K562 (cell line): ENCODE measurements around the gene FAAP100. TPM values are rescaled to one million over a fixed set of nuclear protein-coding genes. Genes with fewer than 3 reads are reported as not detected.
A peak's percentile ranks its signal among the peaks of the same experiment; 100 is the strongest.

Experiments
- ATAC-seq: fragments of 200-7000 bp; cut with Tn5 transposase; 3 replicates; pipeline ENCODE4 v1.9.1; 2020; ENCODE audit warnings: moderate library complexity
- BruUV-seq: library from RNA; stranded (reverse); fragments of 400-500 nt; replicated peaks from 2 replicates; lab custom pipeline; 2021; lab: Mats Ljungman, UMichigan
- CTCF ChIA-PET: fragments of 300-600 bp; formaldehyde crosslinking; extraction: SDS; loops from one replicate; lab custom pipeline; 2021; ENCODE audit warnings: low intra/inter-chr PET ratio; lab: Yijun Ruan, JAX
- POLR2A ChIA-PET: fragments of 300-600, 350-650 bp; sonication (Branson Sonifier 250); formaldehyde crosslinking; extraction: SDS; loops from one replicate; lab custom pipeline; 2021; ENCODE audit warnings: antibody characterized with exemption, inconsistent platforms; lab: Yijun Ruan, JAX
- DNase-seq, 4 experiments: peaks; one replicate each; pipeline versions ENCODE4 v3.0.0 to v3.0.0-alpha.2; 2011 to 2018; ENCODE audit warnings: low spot score in 3 of 4, mixed read lengths in 3 of 4; ENCODE audit errors: extremely low read depth in 1 of 4
- FAIRE-seq: peaks from 2 replicates; lab custom pipeline; 2011; peaks lifted over from hg19 to GRCh38; lab: Jason Lieb, UNC
- H2AFZ ChIP-seq: 2 replicates; pipeline ENCODE4 v1.6.0; 2011; ENCODE audit warnings: low read depth, low read length, control low read depth, inconsistent platforms
- H3K27ac ChIP-seq: fragments of 200-600 bp; 3 replicates; pipeline ENCODE4 v1.8.0; 2011; ENCODE audit warnings: low read depth, mild to moderate bottlenecking, control low read depth, inconsistent platforms, low read length, moderate library complexity, mixed read lengths; ENCODE audit errors: extremely low read depth
- H3K27me3 ChIP-seq, 2 experiments: fragments of 300-600 bp in 1 of 2; 2 replicates in 1 of 2; 3 replicates in 1 of 2; pipeline versions ENCODE4 v1.6.0 to v1.8.0; 2011; ENCODE audit warnings: inconsistent platforms in 2 of 2, low read length in 2 of 2, mild to moderate bottlenecking in 1 of 2, mixed read lengths in 1 of 2, moderate library complexity in 1 of 2; ENCODE audit not compliant: control insufficient read depth in 2 of 2, insufficient read depth in 2 of 2
- H3K36me3 ChIP-seq: fragments of 300-600 bp; 3 replicates; pipeline ENCODE4 v1.8.0; 2011; ENCODE audit warnings: mild to moderate bottlenecking, low read length, inconsistent platforms; ENCODE audit not compliant: control insufficient read depth, insufficient read depth
- H3K4me1 ChIP-seq, 2 experiments: fragments of 200-600 bp in 1 of 2; replicated peaks in 1 of 2; 2 replicates in 1 of 2; 3 replicates in 1 of 2; pipeline versions ENCODE4 v1.5.1 to v1.8.0; 2011; ENCODE audit warnings: inconsistent platforms in 2 of 2, low read length in 2 of 2, mild to moderate bottlenecking in 1 of 2, mixed read lengths in 1 of 2, moderate library complexity in 1 of 2; ENCODE audit not compliant: control insufficient read depth in 2 of 2, insufficient read depth in 2 of 2
- H3K4me2 ChIP-seq: 2 replicates; pipeline ENCODE4 v1.6.1; 2011; ENCODE audit warnings: low read length, control low read depth, inconsistent platforms, mixed read lengths; ENCODE audit not compliant: insufficient read depth
- H3K4me3 ChIP-seq: fragments of 200-600 bp; sonication (generic), shearing (Covaris generic); 2 replicates; pipeline ENCODE4 v1.5.1; 2016; ENCODE audit warnings: control low read depth, inconsistent platforms
- H3K79me2 ChIP-seq: fragments of 200-600 bp; 3 replicates; pipeline ENCODE4 v1.8.0; 2011; ENCODE audit warnings: low read length, inconsistent platforms; ENCODE audit not compliant: control insufficient read depth, insufficient read depth
- H3K9ac ChIP-seq, 2 experiments: 2 replicates each; pipeline versions ENCODE4 v1.6.0 to v1.6.1; 2011; ENCODE audit warnings: low read depth in 2 of 2, low read length in 2 of 2, control low read depth in 1 of 2, inconsistent platforms in 1 of 2, mild to moderate bottlenecking in 1 of 2, mixed read lengths in 1 of 2; ENCODE audit not compliant: insufficient read depth in 1 of 2
- H3K9me1 ChIP-seq: one replicate; pipeline ENCODE4 v1.6.0; 2011; ENCODE audit warnings: inconsistent platforms, mild to moderate bottlenecking, low read length, moderate library complexity; ENCODE audit not compliant: control insufficient read depth, insufficient read depth
- H3K9me3 ChIP-seq: replicated peaks from 2 replicates; pipeline ENCODE4 v1.5.1; 2011; ENCODE audit warnings: low read depth, low read length, inconsistent platforms; ENCODE audit not compliant: control insufficient read depth, insufficient read depth
- H4K20me1 ChIP-seq: replicated peaks from 2 replicates; pipeline ENCODE4 v1.6.1; 2011; ENCODE audit warnings: low read length, inconsistent platforms, mixed read lengths; ENCODE audit not compliant: control insufficient read depth, insufficient read depth
- ARNT ChIP-seq, 2 experiments: fragments of 450-650 bp; IDR thresholded peaks; 2 replicates each; pipeline ENCODE4 v1.6.1; 2016; ENCODE audit warnings: mild to moderate bottlenecking in 1 of 2
- ATF4 ChIP-seq: fragments of 450-650 bp; formaldehyde crosslinking; IDR thresholded peaks from 2 replicates; pipeline ENCODE4 v1.4.0; 2022; ENCODE audit warnings: mild to moderate bottlenecking, moderate library complexity
- BRF2 ChIP-seq: IDR thresholded peaks from 3 replicates; pipeline ENCODE4 v1.6.1; 2011; ENCODE audit warnings: borderline replicate concordance, mild to moderate bottlenecking; ENCODE audit not compliant: insufficient read length, insufficient read depth
- DNMT1 ChIP-seq: fragments of 450-650 bp; IDR thresholded peaks from 2 replicates; pipeline ENCODE4 v1.6.1; 2016; ENCODE audit warnings: antibody characterized with exemption, mild to moderate bottlenecking
- E2F3 ChIP-seq: fragments of 250-450 bp; sonication (Bioruptor Pico); IDR thresholded peaks from 2 replicates; pipeline ENCODE4 v1.4.0; 2020; ENCODE audit warnings: mild to moderate bottlenecking
- MAZ ChIP-seq, 2 experiments: fragments of 450-650 bp in 1 of 2; sonication (generic) in 1 of 2; formaldehyde crosslinking; IDR thresholded peaks in 1 of 2; conservative IDR thresholded peaks in 1 of 2; 2 replicates each; pipeline versions ENCODE4 v1.4.0 to v1.5.0; 2020; ENCODE audit warnings: mild to moderate bottlenecking in 1 of 2, missing genetic modification reagents in 1 of 2
- PML ChIP-seq: IDR thresholded peaks from 2 replicates; pipeline ENCODE4 v1.6.1; 2012; ENCODE audit warnings: low read length, inconsistent platforms
- PRMT5 ChIP-seq: sonication (generic); formaldehyde crosslinking; IDR thresholded peaks from 2 replicates; pipeline ENCODE4 v1.5.0; 2020; ENCODE audit warnings: missing genetic modification reagents
- SMAD3 ChIP-seq: fragments of 450-650 bp; formaldehyde crosslinking; conservative IDR thresholded peaks from 2 replicates; pipeline ENCODE4 v1.4.0; 2020; ENCODE audit warnings: mild to moderate bottlenecking
- TEAD2 ChIP-seq: fragments of 450-650 bp; IDR thresholded peaks from 2 replicates; pipeline ENCODE4 v1.6.1; 2016; ENCODE audit warnings: missing genetic modification characterization, control low read depth, missing compliant biosample characterization
- U2AF1 ChIP-seq: fragments of 200-400 bp; formaldehyde crosslinking; optimal IDR thresholded peaks from 2 replicates; pipeline ENCODE3; 2017; ENCODE audit warnings: mild to moderate bottlenecking, low read depth, low read length, moderate library complexity
- ZNF253 ChIP-seq: fragments of 250-450 bp; sonication (Bioruptor Pico); conservative IDR thresholded peaks from 2 replicates; pipeline ENCODE4 v1.6.1; 2021; ENCODE audit warnings: mild to moderate bottlenecking
- ZNF518B ChIP-seq: fragments of 250-450 bp; sonication (Bioruptor Pico); IDR thresholded peaks from 2 replicates; pipeline ENCODE4 v1.5.0; 2021; ENCODE audit warnings: mild to moderate bottlenecking, moderate library complexity
- WGBS: fragments of 100-300 bp; shearing (Covaris generic); methylation state at CpG from one replicate; pipeline ENCODE4 v1.1.6; 2016; ENCODE audit warnings: low coverage, mixed read lengths; ENCODE audit not compliant: insufficient coverage; ENCODE audit errors: missing lambda C conversion rate; 5-methylcytosine and 5-hydroxymethylcytosine counted together
- in situ Hi-C: fragments of 300-500 bp; cut with MboI; formaldehyde crosslinking; loops from 4 replicates; pipeline ENCODE4 v1.15.0; 2018; ENCODE audit warnings: inconsistent platforms, mixed read lengths
- intact Hi-C: fragments of 100-400 bp; cut with micrococcal nuclease; formaldehyde crosslinking; loops from 2 replicates; pipeline ENCODE4 v1.14.2; 2022
- polyA plus RNA-seq, 8 experiments: library from polyadenylated mRNA; depleted of rRNA in 4 of 8; stranded (reverse) in 5 of 8; unstranded in 3 of 8; fragments of >200 nt; fragmentation: Nextera tagmentation in 2 of 8; fragmentation: Illumina TruSeq in 1 of 8; extraction: Ambion mirVana in 2 of 8; extraction: Trizol in 1 of 8; gene quantifications; 2 replicates each; pipeline versions ENCODE4 v1.2.1 to v1.2.3, GENCODE V29; 2011 to 2014; ENCODE audit warnings: inconsistent platforms in 1 of 8, missing spikeins in 1 of 8
- total RNA-seq, 7 experiments: library from RNA; depleted of rRNA in 6 of 7; stranded (reverse); fragments of >200 nt in 6 of 7; fragmentation: Illumina TruSeq in 2 of 7; extraction: Trizol in 2 of 7; gene quantifications; 2 replicates each; pipeline versions ENCODE4 v1.2.1 to v1.2.3, GENCODE V29; 2011 to 2021; ENCODE audit warnings: low replicate concordance in 1 of 7

Gene FAAP100
- total and polyA plus RNA-seq, 9 of the 15 experiments (the other 6 are each of a cell fraction or from before 2014, with no cell fraction given) = 0.31 to 51.2 (median 12.6) TPM

GRCh38 chr17:81509207-81509971, 42.8 kb downstream of the FAAP100 start:
- Histone ChIP-seq H3K4me1 (peaks cover 35 to 40% of the 10 kb centered on the region in 2 experiments; a peak in 4 of 5 replicates), H3K4me2 (peak overlapping the region; percentile 94), H3K27me3 (peaks cover 0 to 5% of the 10 kb centered on the region in 2 experiments; a peak in 1 of 5 replicates), H3K9me1 (peaks cover 9% of the 10 kb centered on the region), H3K79me2 (peaks cover 37% of the 10 kb centered on the region), H3K9me3 (0 out of 2 replicates have a peak, but pooled peaks cover 1% of the 10 kb centered on the region), H3K9ac (peak overlapping the region; percentile 77 to 94; a peak in 3 of 4 replicates), H2AFZ (no peak overlapping the region), H3K36me3 (peaks cover 37% of the 10 kb centered on the region), H3K27ac (peak overlapping the region; percentile 54; the same call in 2 of the 3 replicates), H3K4me3 (peak overlapping the region; percentile 86), H4K20me1 (peaks cover 38% of the 10 kb centered on the region)
- FAIRE-seq (no peak), DNase-seq (no peak), ATAC-seq (peak; percentile 15)
- in situ Hi-C loops (no loop called here), intact Hi-C loops (no loop called here)
- WGBS = 43% methylated on average over 12 of the region's 12 CpGs
- no TSS peak for BruUV-seq
- ChIA-PET POLR2A (interaction anchor here (0.6 to 6.4 kb wide), 25 partner anchors 10 to 417 kb away, joined by 3 to 132 read pairs (median 4); partner anchors contain the start of genes BAHCC1, CEP131, FAAP100 and SLC38A10), CTCF (no interaction called here)
- TF ChIP-seq ZNF253 (CRISPR knock-in tag) = 0 out of 2 replicates have a peak, but pooled peaks have one; percentile 65
- no peak for TF ChIP-seq E2F3 (CRISPR knock-in tag)
- peak; percentile 52 for TF ChIP-seq ATF4 (CRISPR knock-in tag)
- peak; percentile 77; the same call in 1 of the 2 replicates for TF ChIP-seq SMAD3 (CRISPR knock-in tag)
- no peak for TF ChIP-seq TEAD2 (tag)
- TF ChIP-seq PML = peak; percentile 20; the same call in 1 of the 2 replicates
- no peak for TF ChIP-seq U2AF1
- 0 out of 2 replicates have a peak, but pooled peaks have one; percentile 5 for TF ChIP-seq PRMT5 (CRISPR knock-in tag)
- TF ChIP-seq BRF2 = no peak
- TF ChIP-seq ARNT (IDR thresholded peaks at IDR 0.05) = 0 out of 4 replicates have a peak, but pooled peaks of 1 of the 2 experiments have one; percentile 3
- peak; percentile 42 to 46; a peak in 1 of 4 replicates for TF ChIP-seq MAZ (CRISPR knock-in tag; conservative IDR thresholded peaks at IDR 0.05 in 1 of 2, IDR thresholded peaks at IDR 0.05 in 1 of 2)
- TF ChIP-seq DNMT1 = no peak
- TF ChIP-seq ZNF518B (CRISPR knock-in tag) = no peak
